HG02610 (cell line): Measurements from ENCODE around the gene LRRC75B.
A peak's percentile ranks its signal among the peaks of the same experiment; 100 is the strongest.
"Not testable (repeated sequence)": the region's sequence is repeated elsewhere in the genome, so short reads cannot be mapped to it uniquely, and the experiment has no call there.

ENCODE experiments used
- ATAC-seq: cut with Tn5 transposase; IDR thresholded peaks from one replicate; pipeline ENCODE4 v1.9.1; 2021; ENCODE audit warnings: mild to moderate bottlenecking, moderate library complexity; ENCODE audit not compliant: unreplicated experiment

The LRRC75B gene

GRCh38 chr22:24592851-24593558 lies at the start of gene LRRC75B:
LRRC75B (minus strand) TSS chr22:24593073; CDS start chr22:24593039, 34 bp downstream.
- peak; percentile 75 for ATAC-seq

GRCh38 chr22:24642307-24642706 lies 49.4 kb upstream of the LRRC75B start:
- ATAC-seq, result not testable (repeated sequence)

- ATAC-seq, result not testable (repeated sequence)
Observed at GRCh38 chr22:24636513-24636912, 43.6 kb upstream of the LRRC75B start.

- not testable (repeated sequence) for ATAC-seq
Observed at GRCh38 chr22:24634776-24635389, 42.0 kb upstream of the LRRC75B start.

- ATAC-seq, result not testable (repeated sequence)
Observed at GRCh38 chr22:24633231-24634023, 40.6 kb upstream of the LRRC75B start.

GRCh38 chr22:24632642-24633041 lies 39.8 kb upstream of the LRRC75B start:
- ATAC-seq, result not testable (repeated sequence)

- ATAC-seq, result not testable (repeated sequence)
Observed at GRCh38 chr22:24631430-24632122, 38.7 kb upstream of the LRRC75B start.

GRCh38 chr22:24630812-24631427 lies 38.0 kb upstream of the LRRC75B start:
- not testable (repeated sequence) for ATAC-seq

- ATAC-seq, result not testable (repeated sequence)
Observed at GRCh38 chr22:24629069-24629468, 36.2 kb upstream of the LRRC75B start.

GRCh38 chr22:24627911-24628310 lies 35.0 kb upstream of the LRRC75B start:
- ATAC-seq, result not testable (repeated sequence)

GRCh38 chr22:24622596-24622995 lies 29.7 kb upstream of the LRRC75B start:
- not testable (repeated sequence) for ATAC-seq

- not testable (repeated sequence) for ATAC-seq
Observed at GRCh38 chr22:24621244-24621643, 28.4 kb upstream of the LRRC75B start.

GRCh38 chr22:24614794-24615193 lies 21.9 kb upstream of the LRRC75B start:
- ATAC-seq, result not testable (repeated sequence)

- ATAC-seq, result not testable (repeated sequence)
Observed at GRCh38 chr22:24609888-24610287, 17.0 kb upstream of the LRRC75B start.

GRCh38 chr22:24608327-24608726 lies 15.5 kb upstream of the LRRC75B start:
- ATAC-seq, result not testable (repeated sequence)

- peak; percentile 62 for ATAC-seq
Observed at GRCh38 chr22:24607429-24607983, 14.6 kb upstream of the LRRC75B start.

- not testable (repeated sequence) for ATAC-seq
Observed at GRCh38 chr22:24606340-24606739, 13.5 kb upstream of the LRRC75B start.

- not testable (repeated sequence) for ATAC-seq
Observed at GRCh38 chr22:24603770-24604629, 11.1 kb upstream of the LRRC75B start.
